GM21423 (cell line): ENCODE results near the gene ITFG2.
A peak's percentile ranks its signal among the peaks of the same experiment; 100 is the strongest.

Experiments
- ATAC-seq: cut with Tn5 transposase; IDR thresholded peaks from one replicate; pipeline ENCODE4 v1.9.1; 2021; ENCODE audit warnings: mild to moderate bottlenecking, moderate library complexity; ENCODE audit not compliant: unreplicated experiment

ITFG2 gene

GRCh38 chr12:2794736-2795289 is 17.7 kb upstream of the ITFG2 start, which contains the start of gene FKBP4:
Gene FKBP4 (plus strand): TSS chr12:2794970. CDS start chr12:2795140, 170 bp downstream.
- peak; percentile 75 for ATAC-seq

GRCh38 chr12:2795291-2796186 is 16.9 kb upstream of the ITFG2 start:
- ATAC-seq: peak; percentile 64

DNA sequence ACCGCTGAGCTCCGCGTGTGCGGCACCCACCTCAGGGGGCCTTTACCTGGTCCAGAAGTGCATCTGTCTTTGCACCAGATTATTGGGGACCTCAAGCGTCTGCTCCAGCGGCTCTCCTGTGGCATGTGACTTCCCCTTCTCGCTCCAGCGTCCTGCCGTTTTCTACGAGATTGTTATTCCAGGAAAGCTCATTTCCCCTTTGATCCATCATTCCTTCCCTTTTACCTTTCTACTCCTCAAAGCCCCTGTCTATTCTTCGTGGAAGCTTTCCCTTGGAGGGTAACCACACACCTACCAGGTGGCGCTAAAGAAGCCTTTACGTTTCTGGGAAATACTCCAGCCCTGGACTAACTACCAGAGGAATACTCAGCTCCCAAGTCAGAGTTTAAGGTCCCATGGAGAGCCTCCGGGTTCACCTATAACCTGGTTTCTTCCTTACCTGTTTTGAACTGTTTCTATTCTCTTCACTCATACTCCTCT is 16.2 kb upstream of the ITFG2 start:
- no peak for ATAC-seq

GRCh38 chr12:2797721-2798418 is 14.6 kb upstream of the ITFG2 start:
- no peak for ATAC-seq

DNA sequence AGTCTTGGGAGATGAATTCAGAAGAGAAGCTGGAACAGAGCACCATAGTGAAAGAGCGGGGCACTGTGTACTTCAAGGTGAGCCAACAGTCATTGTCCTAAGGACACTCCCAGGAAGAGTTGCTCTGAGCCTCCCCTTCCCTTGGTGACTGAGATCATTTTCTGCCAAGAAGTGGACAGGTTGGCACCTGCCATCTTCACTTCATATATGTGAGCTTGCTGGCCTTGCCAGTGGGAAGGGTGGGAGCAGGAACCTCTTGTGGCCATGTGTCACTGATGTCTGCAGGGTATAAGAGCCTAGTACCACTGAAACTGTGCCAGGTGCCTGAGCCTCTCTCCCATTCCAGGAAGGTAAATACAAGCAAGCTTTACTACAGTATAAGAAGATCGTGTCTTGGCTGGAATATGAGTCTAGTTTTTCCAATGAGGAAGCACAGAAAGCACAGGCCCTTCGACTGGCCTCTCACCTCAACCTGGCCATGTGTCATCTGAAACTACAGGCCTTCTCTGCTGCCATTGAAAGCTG is 12.4 kb upstream of the ITFG2 start:
- no peak for ATAC-seq

DNA sequence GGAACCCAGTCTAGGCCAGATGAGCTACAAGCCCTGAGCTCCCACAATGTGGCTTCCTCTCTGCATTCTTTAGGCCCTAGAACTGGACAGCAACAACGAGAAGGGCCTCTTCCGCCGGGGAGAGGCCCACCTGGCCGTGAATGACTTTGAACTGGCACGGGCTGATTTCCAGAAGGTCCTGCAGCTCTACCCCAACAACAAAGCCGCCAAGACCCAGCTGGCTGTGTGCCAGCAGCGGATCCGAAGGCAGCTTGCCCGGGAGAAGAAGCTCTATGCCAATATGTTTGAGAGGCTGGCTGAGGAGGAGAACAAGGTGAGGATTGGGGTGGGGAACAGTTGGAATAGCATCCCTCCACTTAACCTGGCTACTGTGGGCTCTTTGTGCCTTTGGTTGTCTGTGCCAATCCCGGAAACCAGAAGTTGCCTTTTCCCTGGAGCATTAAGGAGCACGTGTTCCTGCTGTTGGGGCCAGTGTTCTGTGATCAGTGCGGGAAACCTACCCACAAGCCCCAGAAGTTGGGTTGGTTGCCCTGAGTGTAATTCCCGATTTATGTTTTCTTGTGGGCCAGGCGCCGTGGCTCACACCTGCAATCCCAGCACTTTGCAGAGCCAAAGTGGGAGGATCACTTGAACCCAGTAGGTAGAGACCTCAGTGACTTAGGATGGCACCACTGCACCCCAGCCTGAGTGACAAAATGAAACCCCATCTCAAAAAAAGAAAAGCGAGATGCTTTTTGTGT is 11.3 kb upstream of the ITFG2 start:
- ATAC-seq: no peak

- no peak for ATAC-seq
These were observed 8.7 kb upstream of the ITFG2 start for GRCh38 chr12:2803635-2804392.

DNA sequence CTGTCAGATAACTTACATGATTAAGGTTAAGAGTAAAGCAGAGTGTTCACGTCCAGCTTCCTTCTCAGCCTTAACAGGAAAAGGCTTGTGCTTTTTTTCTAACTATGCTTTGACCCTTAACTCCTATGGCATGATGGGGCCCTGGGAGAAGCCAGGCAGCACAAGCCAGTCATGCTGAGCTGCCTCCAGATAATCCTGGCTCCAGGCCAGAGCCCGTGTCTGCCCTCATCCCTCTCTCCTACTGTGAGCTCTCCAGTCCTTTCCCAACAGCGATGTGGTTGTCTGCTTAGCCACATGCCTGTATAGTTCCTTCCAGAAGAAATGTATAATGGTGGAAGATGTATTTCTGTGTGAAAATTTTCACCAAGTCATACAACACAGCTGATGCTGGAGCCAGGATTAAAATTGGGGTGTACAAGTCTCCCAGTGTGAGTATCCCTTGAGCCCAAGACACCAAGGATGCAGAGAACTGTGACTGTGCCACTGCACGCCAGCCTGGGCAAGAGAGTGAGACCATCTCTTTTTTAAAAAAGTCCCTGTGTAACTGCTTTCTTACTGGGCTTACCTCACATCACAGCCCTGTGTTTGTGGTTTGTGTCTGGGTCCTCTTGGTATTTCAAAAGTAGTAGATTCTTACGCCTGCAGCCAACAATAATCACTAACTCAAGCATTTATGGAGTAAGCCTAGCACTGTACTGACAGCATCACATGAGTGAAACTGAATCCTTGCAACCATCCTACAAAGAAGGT is 7.9 kb upstream of the ITFG2 start:
- ATAC-seq: no peak

- ATAC-seq: no peak
These were observed 7.3 kb upstream of the ITFG2 start for GRCh38 chr12:2805143-2805520.

- ATAC-seq: no peak
These were observed 5.8 kb upstream of the ITFG2 start for GRCh38 chr12:2806700-2807099.

GRCh38 chr12:2811801-2812200 is 667 bp upstream of the ITFG2 start:
- no peak for ATAC-seq

DNA sequence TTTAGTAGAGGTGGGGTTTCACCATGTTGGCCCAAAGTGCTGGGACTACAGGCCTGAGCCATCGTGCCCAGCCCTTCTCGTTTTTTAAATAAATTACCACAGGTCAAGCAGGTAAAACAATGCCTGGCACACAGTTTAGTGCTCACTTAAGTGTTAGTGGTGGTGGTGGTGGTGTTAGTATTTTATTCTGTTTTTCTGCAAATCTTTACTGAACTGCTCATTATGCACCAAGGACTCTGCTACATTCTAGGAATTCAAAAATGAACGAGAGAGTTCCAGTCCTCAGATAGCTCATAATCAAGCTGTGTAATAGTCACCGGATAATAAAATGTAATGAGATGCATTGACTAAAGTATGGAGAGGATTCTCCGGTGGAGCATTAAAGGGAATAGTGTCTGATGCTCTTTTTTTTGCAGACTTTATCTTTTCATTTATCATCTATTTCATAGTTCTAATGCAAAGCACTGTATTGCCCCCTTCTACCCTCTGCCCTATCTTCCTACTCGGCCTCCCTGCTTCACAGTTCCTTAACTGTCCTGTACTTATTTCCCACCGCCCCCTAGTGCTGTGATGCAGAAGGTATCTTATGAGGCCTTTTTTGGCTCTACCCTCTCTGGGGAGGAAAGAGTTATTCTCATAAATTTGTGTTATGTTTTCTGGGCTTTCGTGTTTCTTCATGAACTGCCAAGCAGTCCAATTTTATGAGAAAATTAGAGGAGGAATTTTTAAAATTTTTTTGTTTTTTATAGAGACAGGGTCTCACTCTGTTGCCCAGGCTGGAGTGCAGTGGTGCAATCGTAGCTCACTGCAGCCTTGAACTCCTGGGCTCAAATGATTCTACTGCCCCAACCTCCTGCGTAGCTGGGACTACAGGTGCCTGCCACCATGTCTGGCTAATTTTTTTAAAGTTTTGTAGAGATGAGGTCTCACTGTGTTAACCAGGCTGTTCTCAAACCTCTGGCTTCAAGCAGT is 1.0 kb downstream of the ITFG2 start:
- no peak for ATAC-seq

DNA sequence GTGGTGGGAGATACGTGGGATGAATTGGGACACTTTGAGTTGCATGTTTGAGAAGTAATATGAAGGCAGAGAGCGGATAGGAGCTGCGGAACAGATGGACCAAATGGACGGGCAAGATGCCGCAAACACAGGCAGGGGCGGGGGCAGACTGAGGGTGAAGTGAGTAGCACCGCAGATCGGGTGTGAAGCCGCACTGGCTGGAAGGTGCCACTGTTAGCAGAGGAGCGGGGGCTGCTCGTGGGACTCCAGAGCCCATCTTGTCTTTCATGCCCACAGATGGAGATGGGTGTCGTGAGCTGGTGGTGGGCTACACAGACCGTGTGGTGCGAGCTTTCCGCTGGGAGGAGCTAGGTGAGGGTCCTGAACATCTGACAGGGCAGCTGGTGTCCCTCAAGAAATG is 7.3 kb downstream of the ITFG2 start:
- no peak for ATAC-seq

DNA sequence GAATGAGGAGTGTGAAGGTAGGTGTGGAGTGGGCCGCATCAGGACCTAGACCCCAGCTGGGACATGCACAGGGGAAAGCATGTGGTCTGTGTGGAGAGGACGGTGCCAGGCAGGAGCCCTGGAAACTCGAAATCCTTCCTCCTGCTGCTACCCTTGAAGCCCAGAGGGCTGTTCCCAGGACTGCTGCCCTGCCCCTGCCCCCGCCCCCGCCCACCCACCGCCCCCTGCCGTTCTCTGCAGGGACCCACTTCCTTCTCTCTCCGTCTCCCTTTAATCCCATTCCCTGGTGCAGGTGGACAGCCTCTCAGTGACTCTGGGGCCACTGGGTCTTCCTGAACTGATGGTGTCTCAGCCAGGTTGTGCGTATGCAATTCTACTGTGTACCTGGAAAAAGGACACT is 8.0 kb downstream of the ITFG2 start:
- no peak for ATAC-seq

DNA sequence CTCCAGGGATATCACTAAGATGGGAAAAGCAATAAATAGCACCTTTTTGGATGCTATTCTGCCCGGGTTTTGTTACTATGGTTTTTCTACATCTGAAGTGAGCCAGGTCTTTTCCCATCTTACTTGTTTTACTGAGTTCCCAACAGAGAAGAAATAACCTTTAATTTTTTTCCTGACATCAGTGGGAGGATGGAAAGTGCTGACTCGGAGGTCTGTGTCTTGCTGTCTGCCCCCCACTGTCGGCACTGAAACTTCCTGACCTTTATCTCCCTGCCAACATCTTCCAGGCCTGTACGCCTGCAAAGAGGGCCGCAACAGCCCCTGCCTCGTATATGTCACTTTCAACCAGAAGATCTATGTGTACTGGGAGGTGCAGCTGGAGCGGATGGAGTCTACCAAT is 11.0 kb downstream of the ITFG2 start:
- no peak for ATAC-seq

GRCh38 chr12:2824541-2824940 is 12.1 kb downstream of the ITFG2 start:
- ATAC-seq: no peak

- ATAC-seq: no peak
These were observed 12.7 kb downstream of the ITFG2 start for GRCh38 chr12:2825132-2825531.

GRCh38 chr12:2826036-2826435 is 13.6 kb downstream of the ITFG2 start:
- no peak for ATAC-seq
